HG03571 (cell line): ENCODE results near the gene GLG1.
"Not testable (repeated sequence)": the region's sequence is repeated elsewhere in the genome, so short reads cannot be mapped to it uniquely, and the experiment has no call there.

Experiments used
- ATAC-seq: cut with Tn5 transposase; IDR thresholded peaks from one replicate; pipeline ENCODE4 v1.9.1; 2021; ENCODE audit not compliant: unreplicated experiment

GLG1 gene

DNA sequence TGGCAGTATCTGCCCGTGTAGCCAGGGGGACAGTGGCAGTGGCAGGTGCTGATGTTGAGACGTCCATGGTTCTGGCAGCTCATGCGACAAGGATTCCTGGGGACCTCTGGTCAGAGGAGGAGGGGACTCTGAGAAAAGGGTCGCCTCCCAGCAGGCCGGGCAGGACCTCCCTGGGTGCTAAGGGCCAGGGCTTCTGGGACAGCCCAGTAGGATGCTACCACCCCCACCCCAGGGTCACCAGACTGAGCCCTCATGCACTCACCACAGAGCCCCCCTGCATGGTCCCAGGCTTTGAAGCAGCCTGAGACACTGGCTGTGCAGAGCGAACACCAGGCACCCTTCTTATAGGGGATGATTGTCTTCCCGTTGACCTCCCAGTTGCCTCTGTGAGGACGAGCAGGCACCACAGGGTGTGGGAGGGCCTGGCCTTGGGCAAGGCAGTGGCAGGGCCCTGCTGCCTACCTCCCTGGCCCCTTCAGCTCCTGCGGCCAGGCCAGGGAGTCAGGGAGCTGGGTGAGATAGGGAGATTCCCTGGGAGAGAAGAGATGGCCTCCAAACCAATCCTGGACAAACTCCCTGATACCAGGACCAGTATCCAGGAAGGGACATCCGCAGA, 194.0 kb downstream of the GLG1 start:
- not testable (repeated sequence) for ATAC-seq

DNA sequence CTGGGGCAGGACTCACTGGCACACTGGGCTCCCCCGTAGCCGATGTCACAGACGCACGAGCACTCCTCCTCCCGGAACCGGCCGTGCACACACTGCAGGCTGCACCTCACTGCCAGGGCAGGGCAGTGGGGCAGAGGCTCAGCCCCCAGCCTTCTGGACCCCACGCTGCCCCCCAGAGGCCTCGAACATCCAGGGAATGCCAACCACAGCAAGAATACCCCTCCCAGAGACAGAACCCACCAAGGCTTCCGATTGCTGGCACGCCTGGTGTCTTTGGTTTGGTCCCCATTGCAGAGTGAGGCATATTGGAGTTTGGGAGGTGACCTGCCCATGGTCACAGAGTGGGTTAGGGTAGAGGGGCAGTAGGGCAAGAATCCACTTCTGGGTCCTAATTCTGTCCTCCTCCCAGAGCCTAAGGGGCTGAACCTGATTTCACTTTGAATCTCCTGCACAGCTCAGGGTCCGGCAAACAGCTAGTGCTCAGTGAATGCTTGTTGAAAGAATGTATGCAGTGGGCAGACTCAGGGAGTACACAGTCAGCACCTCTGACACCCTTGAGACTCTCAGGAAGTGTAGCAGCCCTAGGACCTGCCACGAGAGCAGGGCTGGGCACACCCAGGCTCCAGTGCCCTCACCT, 194.7 kb downstream of the GLG1 start:
- not testable (repeated sequence) for ATAC-seq

DNA sequence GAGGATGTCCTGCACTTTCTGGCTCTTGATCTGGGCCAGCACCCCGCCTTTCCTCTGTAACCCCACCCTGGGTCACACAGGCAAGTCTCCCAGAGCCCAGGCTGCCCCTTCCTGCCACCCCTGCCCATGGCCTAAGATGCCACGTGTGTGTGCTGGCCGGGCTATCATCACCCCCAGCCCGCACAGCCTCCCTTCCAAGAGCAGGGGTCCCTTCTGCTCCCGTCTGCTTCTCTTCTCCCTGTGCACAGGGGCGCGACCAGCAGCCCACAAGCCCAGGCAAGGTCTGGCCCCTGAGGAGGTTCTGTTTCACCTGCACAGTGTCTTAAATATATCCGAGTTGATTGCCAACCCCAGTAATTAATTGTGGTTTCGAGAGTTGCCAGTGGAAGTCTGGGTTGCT, 195.9 kb downstream of the GLG1 start:
- ATAC-seq = not testable (repeated sequence)

DNA sequence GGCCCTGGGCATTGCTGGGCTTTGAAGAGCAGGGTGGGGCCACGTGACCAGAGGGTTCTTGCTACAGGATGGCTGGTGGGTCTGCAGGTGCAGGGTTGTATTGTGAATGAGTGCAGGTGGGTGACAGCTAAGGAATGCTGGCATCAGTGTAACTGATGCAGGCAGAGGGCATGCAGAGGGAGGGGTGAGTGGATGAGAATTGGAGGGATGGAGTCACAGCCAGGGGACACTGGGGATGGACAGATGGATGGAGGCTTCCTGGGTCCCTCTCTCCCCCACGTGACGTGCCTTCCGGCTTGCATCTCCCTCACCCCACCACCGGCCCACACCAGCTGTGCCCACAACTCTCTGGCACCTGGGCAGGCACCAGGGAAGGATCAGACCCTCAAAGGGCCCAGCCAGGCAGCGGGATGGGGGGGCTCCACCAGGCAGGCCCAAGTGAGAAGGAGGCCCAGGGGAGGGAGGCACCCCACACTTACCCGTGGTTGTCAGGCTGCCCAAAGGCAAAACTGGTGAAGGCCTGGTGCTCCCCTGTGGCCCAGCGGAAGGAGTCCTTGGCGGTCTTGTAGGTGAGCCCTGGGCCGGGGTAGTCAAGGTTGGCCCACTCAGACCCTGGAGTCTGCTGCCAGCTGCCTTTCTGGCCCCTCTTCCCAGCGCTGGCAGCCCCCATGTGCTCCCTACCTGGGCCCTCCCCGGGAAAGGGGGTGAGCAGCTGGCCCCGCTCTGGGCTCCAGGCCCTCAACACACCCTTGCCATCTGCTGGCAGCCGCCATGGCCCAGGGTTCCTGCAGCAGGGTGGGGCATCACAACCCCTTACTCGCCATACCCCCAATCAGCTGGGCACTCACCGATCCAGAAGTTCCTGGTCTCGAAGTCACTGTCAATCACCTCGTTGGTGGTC, 196.6 kb downstream of the GLG1 start:
- ATAC-seq = not testable (repeated sequence)

DNA sequence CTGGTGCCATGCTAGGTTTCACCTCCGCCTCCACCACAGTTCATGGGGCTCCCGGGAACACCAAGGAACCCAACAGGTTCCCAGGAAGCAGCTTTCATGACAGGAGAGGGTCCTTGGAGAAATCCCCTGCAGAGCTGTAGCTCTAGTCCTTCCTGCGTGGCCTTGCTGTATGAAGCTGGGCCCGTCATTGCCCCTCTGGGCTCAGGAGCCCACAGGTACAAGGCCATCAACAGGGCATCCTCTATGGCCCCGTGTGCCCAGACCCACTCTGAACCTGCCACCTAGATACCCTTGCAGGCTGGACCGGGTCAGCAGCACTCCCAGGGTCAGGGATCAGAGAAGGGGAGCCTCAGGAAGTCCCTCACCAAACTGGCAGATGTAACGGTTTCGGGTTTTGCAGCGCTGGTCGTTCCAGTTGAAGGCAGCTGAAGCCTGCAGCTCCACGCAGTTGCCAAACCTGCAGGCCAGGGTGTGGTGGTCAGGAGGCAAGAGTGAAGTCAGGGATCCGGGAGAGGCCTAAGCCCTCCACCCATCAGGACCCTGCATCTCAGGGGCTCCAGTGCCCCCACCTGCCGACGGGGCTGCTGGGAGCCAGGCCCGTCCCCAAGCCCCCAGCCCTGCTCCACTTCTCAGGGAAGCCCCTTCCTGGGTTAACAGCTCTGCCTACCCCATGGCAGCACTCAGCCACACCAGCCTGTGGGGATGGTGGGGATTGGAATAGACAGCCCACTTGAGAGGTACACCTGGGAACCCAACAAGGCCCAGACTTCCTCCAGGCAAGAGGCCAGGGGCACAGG, 197.5 kb downstream of the GLG1 start:
- not testable (repeated sequence) for ATAC-seq

DNA sequence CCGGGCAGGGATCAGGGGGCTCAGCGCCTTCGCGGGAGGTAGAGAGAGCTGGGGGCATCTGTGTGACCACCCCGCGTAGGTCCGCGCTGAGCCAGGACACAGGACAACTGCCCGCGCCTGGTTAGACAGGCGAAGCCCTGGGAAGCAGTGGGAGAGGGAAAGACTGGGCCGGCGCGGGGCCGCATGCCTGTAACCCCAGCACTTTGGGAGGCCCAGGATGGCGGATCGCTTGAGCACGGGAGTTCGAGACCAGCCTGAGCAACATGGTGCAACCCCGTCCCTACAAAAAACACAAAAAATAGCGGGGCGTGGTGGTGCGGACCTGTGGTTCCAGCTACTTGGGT, 199.6 kb downstream of the GLG1 start:
- ATAC-seq = not testable (repeated sequence)

DNA sequence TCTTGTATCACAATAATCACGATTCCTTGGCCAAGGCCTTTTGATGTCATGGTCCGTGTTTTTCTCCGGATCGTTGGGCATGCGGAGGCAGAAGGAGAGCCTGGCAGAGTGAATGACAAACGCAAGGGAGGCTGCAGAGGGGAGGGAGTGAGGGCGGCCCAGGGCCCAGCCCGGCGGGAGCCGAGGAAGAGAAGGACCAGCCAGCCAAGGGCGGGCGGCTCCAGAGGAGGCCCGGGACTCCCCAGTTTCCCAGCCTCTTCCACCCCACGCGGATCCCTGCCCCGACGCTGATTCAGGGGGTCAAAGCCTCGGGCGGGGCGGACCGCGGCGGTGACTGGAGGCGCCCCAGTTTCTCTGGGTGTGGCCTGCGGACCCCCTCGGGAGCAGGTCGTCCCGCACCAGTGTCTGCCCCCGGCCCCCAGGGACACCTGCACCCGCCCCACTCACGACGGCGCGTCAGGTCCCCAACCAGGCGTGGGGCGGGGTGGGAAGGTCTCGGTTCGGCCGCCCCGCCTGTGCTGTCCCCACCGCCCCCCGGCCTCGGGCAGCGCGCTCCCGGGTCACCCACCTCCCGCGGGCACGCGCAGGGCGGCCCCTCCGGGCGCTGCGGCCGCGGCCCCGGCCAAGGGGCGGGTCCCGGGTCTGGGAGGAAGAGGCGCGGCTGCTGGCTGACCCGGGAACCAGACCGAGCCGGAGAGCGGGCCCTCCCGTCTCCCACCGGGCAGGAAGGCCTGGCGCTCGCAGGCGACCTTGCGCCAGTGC, 200.1 kb downstream of the GLG1 start:
- not testable (repeated sequence) for ATAC-seq

DNA sequence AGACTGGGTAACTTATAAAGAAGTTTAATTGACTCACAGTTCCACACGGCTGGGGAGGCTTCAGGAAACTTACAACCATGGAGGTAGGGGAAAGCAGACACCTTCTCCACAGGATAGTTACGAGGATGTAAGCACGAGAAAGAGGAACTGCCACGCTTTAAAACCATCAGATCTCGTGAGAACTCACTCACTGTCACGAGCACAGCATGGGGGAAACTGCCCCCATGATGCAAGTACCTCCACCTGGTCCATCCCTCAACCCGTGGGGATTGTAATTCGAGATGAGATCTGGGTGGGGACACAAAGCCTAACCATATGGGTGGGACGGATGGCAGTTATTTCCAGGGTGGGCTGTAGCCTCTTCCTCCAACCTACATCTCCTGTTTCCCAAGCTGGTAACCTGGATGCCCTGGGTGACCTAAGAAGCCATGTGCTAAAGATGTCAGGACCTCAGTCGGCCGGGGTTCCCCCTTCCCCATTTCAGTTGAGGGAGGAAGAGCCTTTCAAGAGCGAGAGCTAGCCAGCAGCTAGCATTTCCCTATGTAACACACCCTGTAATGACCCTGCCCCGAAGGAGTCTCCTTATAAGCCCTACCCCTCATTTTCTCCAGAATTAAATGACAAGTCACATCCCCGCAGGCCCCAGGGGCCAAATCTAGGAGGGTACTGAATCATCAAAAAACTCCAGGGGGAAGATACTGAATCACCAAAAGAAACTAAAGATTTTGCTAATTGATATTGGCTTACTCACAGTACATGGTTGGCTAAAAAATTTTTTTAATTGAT, 202.6 kb downstream of the GLG1 start:
- ATAC-seq = not testable (repeated sequence)

DNA sequence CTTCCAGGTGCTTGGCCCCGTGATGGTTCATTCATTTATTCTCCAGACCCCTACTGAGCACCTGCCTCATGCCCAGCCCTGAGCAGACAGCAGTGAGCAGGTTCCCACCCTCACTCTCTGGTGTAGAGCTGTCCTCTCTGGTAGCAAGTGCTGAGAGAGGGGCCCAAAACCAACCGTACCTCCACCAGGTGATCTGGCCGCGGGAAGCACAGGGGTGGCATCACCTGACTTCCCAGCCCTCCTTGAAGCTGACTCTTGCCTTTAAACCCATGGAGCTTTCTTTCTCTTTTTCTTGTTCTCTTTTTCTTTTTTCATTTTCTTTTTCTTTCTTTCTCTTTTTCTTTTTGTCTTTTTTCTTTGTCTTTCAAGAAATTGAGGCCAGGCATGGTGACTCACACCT, 206.7 kb downstream of the GLG1 start:
- not testable (repeated sequence) for ATAC-seq

DNA sequence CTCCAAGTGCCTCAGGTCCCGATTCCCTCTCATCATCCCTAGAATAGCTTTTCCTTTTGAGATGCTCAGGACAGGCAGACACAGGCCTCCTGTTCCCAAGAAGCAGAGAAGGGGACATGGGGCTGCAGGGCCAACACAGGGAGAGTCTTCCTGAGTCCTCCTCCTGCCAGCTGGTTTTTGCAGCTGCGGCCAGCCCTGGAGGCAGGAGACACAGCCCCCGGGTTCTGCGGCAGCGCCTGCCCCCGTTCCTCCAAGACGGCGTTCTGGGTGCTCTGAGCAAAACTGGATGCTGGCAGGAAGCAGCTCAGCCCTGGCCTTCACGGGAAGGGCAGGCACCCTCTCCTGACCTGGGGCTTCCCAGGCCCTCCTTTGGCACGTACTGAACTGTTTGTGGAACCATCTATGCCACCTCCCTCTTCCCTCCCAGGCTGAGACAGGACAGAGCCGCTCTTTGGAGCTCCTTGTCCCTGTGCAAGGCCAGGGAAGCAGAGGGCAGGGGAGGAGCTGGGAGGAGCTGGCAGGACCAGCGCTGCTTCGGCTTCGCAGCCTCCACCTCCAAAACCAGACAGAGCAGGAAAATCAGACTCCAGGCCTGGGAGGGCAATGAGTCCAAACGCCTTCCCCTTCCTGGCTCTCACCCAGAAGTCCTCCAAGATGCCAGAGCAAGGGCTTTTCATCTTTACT, 208.6 kb downstream of the GLG1 start:
- ATAC-seq = not testable (repeated sequence)
